HG03457 (cell line): ENCODE measurements around the gene GCSAML.

Experiments used
- ATAC-seq: cut with Tn5 transposase; IDR thresholded peaks from one replicate; pipeline ENCODE4 v1.9.1; 2021; ENCODE audit warnings: moderate number of reproducible peaks; ENCODE audit not compliant: unreplicated experiment

The GCSAML gene

DNA sequence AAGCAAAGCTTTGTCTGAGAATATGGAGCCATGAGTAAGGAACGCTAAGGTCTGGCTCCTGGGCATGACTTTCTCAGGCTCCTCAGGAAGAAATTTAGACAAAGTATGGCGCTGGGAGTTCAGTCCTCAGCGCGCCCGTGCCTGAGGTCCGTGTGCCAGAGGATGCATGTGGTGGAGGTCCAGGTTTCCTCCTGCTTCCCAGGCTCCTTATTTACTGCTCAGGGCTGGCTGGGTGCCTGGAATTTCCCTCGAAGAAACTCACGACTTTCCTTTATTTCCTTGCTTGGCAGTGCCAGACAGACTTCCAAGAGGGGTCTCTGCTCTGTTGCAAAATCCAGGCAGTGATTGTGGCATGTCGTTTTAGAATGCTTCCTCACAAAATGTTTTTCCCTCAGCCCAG is 13.3 kb downstream of the GCSAML start:
- no peak for ATAC-seq

DNA sequence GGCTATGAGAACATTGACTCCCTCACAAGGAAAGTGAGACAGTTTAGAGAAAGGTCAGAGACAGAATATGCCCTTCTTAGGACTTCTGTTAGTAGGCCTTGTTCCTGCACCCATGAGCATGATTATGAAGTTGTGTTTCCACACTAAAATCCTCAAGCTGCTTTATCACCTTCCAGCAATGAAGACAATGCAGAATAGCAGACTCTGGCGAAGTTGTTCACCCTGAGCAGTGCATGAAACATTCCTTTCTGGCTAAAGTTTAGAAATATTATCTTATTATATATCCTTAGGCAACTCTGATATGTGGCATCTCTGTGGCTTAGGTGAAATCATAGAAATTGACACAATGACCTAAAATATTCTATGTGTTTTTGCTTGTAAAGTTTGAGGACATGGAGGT is 25.3 kb downstream of the GCSAML start:
- ATAC-seq, result no peak

DNA sequence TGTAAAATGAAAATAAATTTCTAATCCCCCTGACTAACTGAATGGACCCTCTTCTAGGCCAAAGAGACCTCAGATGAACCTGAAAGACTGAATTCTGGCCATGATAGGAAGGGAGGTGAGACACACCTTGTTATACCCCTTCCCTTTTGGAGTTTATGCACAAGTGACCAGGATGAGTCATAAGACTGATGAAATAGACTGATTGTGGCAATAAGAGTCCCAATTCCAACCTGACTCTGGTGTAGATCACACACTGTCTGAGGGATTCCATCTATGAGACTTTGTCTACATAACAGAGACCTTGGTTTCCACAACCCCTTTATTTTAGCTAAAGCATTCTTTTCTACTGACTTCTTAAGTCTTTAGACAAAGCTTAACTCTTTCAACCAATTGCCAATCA is 25.7 kb downstream of the GCSAML start:
- no peak for ATAC-seq

DNA sequence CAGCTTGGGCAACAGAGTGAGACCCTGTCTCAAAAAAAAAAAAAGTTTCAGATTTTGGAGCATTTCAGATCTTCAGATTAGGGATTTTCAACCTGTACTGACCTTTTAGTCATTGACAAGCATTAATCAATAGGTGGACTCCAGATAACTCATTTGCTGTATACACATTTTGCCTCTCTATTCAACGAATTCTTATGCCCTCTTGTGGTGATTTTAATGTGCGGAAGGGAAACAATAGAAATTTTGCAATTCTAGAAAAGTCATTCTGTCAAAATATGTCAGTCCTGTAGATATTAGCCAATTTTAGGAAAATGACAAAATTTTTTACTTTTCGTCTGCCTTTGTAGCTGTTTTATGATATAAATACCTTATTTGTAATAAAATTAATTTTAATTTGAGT is 27.6 kb downstream of the GCSAML start:
- ATAC-seq, result no peak

DNA sequence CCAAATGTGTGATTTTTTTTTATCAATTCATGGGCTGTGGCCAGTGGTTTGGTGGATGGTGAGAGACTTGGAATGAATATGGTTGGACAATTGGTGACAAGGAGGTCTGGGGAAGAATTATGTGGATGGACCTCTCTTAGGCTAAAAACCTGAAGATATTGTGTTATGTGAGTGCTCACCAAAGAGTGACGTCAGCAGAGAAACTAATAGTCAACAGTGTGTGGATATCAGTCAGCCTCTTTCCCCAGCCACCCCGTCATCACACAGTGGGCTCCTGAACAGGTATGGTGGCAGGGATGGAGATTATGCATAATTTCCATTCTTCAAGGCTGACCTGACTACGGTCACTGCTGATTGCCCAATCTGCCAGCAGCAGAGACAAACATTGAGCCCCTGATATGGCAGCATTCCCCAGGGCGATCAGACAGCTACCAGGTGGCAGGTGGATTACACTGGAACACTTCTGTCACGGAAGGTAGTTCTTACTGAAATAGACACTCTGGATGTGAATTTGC is 30.1 kb downstream of the GCSAML start:
- no peak for ATAC-seq

DNA sequence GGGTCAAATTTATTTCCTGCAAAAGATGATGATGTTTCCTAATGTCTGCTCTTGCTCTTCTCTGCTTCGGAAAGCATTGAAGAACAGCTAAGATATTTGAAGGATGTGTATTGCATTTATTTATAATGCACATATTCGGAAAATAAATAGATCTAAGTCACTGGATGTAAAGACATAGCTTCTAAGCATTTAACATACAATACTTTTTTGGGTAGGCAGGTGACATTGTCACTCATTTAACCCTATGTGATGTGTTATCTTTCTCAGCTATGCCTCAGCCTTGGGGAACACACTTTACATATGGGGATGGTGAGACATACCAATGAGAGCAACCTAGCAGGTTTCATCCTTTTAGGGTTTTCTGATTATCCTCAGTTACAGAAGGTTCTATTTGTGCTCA is 39.1 kb downstream of the GCSAML start, which contains the start of gene OR2G2:
TSS of gene OR2G2 (plus strand) at position 301 of the 400 bp plus-strand sequence. CDS start at position 301, 0 bp downstream.
- no peak for ATAC-seq

DNA sequence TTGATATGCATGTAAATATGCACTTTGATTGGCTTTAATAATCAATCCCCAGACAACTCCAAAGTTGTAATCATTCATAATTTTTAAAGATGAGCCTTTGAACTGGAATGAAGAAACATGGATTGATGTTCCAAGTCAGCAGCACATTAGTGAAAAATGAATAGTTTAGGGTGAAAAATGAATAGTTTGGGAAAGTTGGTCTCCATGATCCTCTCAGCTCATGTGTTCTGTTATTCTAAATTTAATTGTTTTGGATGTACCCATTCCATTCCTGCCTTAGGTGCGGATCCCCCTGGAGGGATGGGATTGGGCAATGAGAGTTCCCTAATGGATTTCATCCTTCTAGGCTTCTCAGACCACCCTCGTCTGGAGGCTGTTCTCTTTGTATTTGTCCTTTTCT is 56.4 kb downstream of the GCSAML start, which contains the start of gene OR2G3:
TSS of gene OR2G3 (plus strand) at position 301 of the 400 bp plus-strand sequence. CDS start at position 301, 0 bp downstream.
- ATAC-seq, result no peak

DNA sequence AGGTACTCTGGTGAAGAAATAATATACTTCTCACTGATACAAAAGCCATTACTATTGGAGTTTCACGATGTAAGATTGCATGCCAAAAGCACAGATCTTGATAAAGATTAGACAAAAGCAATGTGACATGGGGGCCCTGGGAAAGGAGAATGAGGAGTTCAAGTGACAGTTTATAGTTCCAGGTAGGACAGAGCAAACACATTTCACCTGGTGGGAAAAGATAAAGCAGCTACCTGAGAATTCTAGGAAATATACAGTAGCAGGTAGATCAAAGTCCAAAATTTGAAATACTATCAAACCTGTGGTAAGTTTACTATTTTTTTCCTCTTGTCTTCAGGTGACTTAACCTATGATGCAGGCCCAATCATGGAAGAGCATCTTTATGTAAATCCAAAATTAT is 64.5 kb downstream of the GCSAML start:
- no peak for ATAC-seq

DNA sequence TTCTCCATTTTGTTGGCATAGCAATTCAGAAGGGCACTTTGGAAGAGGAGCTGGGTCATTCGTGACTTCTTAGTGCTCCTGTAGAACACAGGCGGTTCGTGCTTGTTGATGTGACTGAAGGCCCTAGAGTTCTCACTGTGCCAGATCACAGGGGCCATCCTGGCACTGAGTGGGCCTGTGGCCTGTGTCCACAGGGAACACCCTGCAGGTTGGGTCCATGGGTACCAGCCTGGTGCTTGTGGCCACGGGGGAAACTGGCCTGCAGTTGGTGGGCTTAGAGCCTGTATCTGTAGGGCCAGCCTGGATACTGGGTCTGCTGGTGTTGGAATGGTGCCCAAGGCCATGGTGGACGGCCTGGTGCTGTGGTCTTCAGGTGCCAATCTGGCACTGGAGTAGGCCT is 65.7 kb downstream of the GCSAML start:
- no peak for ATAC-seq
